HG02884 (cell line): ENCODE results near the gene MZF1.
"Not testable (repeated sequence)": the region's sequence is repeated elsewhere in the genome, so short reads cannot be mapped to it uniquely, and the experiment has no call there.

Experiments
- ATAC-seq: cut with Tn5 transposase; IDR thresholded peaks from one replicate; pipeline ENCODE4 v1.9.1; 2021; ENCODE audit warnings: mild to moderate bottlenecking, moderate library complexity; ENCODE audit not compliant: unreplicated experiment

MZF1 gene

GRCh38 chr19:58543826-58544590 is 29.1 kb downstream of the MZF1 start, which contains the start of gene TRIM28:
Gene TRIM28, plus strand, starts transcription at chr19:58544064. Its CDS starts 694 bp downstream, at chr19:58544758.
- ATAC-seq: peak; percentile 74

- not testable (repeated sequence) for ATAC-seq
Measured at GRCh38 chr19:58542641-58543372, 30.3 kb downstream of the MZF1 start.

GRCh38 chr19:58539169-58539559 is 34.0 kb downstream of the MZF1 start:
- ATAC-seq: not testable (repeated sequence)

GRCh38 chr19:58538257-58539168 is 34.6 kb downstream of the MZF1 start:
- no peak for ATAC-seq

- ATAC-seq: no peak
Measured at GRCh38 chr19:58536852-58537798, 36.0 kb downstream of the MZF1 start.

GRCh38 chr19:58535857-58536256 is 37.3 kb downstream of the MZF1 start:
- ATAC-seq: no peak

GRCh38 chr19:58531034-58531840 is 41.9 kb downstream of the MZF1 start:
- ATAC-seq: no peak

GRCh38 chr19:58529405-58529804 is 43.7 kb downstream of the MZF1 start:
- ATAC-seq: no peak

GRCh38 chr19:58522709-58523108 is 50.4 kb downstream of the MZF1 start:
- no peak for ATAC-seq

- ATAC-seq: no peak
Measured at GRCh38 chr19:58521651-58522050, 51.5 kb downstream of the MZF1 start.

GRCh38 chr19:58520257-58520599 is 52.9 kb downstream of the MZF1 start:
- ATAC-seq: no peak

GRCh38 chr19:58519355-58520256 is 53.5 kb downstream of the MZF1 start, which contains the start of gene ZBTB45:
Gene ZBTB45, minus strand, starts transcription at chr19:58519810. Its CDS starts 2,137 bp downstream, at chr19:58517673.
- peak; percentile 71 for ATAC-seq

- ATAC-seq: no peak
Measured at GRCh38 chr19:58519087-58519354, 54.1 kb downstream of the MZF1 start.

- no peak for ATAC-seq
Measured at GRCh38 chr19:58518256-58519086, 54.7 kb downstream of the MZF1 start.

- ATAC-seq: no peak
Measured at GRCh38 chr19:58516964-58517833, 55.9 kb downstream of the MZF1 start.

GRCh38 chr19:58516246-58516836 is 56.8 kb downstream of the MZF1 start:
- no peak for ATAC-seq
